Cortex of kidney (tissue), 1 donor: Measurements from ENCODE around the gene CLNS1A.
"Not testable (repeated sequence)": the region's sequence is repeated elsewhere in the genome, so short reads cannot be mapped to it uniquely, and the experiment has no call there.

Source experiments
- DNase-seq: peaks from one replicate; lab custom pipeline; 2025; lab: John Stamatoyannopoulos, UW

Gene CLNS1A, protein sequence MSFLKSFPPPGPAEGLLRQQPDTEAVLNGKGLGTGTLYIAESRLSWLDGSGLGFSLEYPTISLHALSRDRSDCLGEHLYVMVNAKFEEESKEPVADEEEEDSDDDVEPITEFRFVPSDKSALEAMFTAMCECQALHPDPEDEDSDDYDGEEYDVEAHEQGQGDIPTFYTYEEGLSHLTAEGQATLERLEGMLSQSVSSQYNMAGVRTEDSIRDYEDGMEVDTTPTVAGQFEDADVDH

GRCh38 chr11:77637345-77638165, at the start of gene CLNS1A:
Gene CLNS1A, minus strand, starts transcription at chr11:77637794. Its CDS starts 80 bp downstream, at chr11:77637714.
- DNase-seq = no peak

DNA sequence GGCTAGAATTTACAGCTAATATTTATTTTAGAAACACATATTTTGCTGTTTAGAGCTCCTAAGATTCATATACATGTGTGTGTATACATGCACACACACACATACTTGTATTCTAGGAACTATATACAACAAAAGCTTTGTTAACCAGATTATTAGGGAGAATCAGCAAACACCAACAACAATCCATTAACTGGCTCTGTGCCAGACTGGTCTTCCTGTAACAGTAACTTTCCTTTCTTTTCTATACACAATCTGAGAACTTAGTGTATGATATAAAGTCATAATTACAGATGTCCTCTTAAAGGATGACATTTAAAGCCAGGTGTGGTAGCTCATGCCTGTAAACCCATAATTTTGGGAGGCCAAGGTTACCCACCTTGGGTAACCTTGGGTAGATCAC, 49.5 kb upstream of the CLNS1A start:
- no peak for DNase-seq

- no peak for DNase-seq
Observed at GRCh38 chr11:77677138-77677537, 39.5 kb upstream of the CLNS1A start.

GRCh38 chr11:77672264-77672663, 34.7 kb upstream of the CLNS1A start:
- DNase-seq = no peak

GRCh38 chr11:77669848-77670511, 32.4 kb upstream of the CLNS1A start:
- no peak for DNase-seq

DNA sequence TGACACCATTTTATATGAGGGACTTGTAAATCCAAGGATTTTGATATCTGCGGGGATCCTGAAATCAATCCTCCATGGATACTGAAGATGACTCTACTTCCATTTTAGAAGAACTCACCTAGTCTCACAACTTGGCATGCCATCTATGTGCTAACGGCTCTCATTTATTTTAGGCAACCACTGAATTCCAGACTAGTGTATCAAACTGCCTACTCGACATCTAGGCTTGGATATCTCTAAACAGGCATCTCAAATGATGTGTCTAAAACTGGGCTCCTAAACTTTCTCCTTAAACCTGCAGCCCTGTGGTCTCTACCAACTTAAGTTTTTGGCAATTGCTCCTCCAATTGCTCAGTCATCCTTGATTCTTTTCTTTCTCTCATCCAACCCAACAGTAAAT, 31.2 kb upstream of the CLNS1A start:
- no peak for DNase-seq

DNA sequence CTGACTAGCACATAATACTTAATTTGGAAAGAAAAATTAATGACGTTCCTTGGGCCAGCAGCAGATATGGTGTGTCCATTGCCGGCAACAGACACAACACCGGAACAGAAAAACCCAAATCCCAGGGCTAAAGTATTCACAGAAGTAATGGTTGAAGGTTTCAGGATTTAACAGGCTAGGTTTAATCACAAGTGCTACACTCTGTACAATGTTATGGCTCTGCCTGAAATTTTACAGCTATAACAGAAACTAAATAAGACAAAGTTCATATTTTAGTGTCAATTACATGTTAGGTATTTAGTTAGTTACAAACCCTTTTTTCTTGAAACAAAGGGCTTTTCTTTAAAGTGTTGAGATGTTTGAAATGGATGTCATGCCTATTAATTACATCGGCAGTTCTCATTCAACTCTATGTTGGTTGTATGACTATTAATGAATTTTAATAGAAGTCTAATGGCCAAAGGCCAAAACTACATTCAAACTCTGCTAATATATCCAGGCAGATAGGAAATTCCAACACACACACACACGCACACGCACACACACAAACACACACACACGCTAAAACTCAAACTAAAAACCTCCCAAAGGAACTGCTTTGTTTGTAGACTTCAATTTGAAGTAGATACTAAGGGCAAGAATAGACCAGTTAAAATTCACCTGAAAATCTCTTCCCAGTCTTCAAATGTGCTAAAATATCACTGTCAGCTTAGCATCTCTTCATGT, 27.8 kb upstream of the CLNS1A start:
- DNase-seq = no peak

- DNase-seq = no peak
Observed at GRCh38 chr11:77661670-77662069, 24.1 kb upstream of the CLNS1A start.

GRCh38 chr11:77660947-77661346, 23.4 kb upstream of the CLNS1A start:
- DNase-seq = no peak

DNA sequence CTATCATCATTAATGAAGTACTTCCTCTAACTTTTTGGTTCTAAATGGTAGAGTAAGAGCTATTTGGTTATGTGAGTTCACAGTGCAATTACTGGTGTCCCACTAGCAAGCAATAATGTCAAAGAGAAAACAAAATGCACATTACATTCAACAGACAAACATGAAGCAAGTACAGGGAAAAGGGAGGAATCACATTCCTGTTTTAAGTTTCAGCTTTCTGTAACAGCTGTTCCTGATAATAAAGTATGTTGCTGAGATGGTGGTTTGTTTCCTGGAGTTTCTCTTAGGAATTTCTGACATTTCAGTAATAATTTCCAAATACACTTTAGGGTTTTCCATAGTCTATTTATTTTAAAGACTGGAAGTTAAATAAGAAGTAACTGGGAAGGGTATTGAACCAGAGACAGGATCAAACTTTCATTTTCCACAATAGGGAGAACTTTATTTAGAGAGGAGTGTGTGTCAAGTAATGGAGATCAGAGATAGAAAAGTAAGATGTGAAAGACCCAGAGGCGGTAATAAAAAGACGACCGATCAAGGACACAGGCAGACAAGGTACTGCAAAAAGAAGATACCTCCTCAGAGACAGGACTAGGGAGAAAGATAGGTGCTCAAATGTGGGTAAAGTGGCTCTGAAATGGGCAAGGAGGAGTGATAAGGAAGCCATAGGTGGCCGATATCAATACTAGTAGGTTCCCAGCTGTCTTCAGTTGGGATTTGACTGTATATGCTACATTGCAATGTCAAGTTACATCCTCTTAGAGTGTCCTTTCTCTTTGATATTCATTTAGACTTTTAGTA, 20.8 kb upstream of the CLNS1A start:
- no peak for DNase-seq

DNA sequence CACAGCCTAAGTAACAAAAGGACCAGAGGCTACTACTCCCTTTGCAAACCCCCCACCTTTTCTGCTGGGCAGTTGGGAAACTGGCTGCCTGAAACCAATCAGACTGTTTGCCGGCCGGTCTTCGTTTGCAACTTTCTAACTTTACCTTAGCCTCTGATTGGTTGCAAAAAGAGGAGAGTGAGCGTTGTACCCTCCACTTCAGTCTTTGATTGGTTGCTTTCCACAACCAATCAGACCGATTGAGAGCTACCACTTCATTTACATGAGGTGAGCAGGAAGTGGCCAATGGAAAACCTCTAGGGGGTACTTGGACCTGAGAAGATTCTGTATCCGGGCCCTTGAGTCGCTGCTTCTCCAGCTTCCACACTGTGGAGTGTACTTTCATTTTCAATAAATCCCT, 18.8 kb upstream of the CLNS1A start:
- no peak for DNase-seq

GRCh38 chr11:77654770-77655434, 17.3 kb upstream of the CLNS1A start:
- DNase-seq = no peak

GRCh38 chr11:77650123-77650522, 12.5 kb upstream of the CLNS1A start:
- DNase-seq = no peak

DNA sequence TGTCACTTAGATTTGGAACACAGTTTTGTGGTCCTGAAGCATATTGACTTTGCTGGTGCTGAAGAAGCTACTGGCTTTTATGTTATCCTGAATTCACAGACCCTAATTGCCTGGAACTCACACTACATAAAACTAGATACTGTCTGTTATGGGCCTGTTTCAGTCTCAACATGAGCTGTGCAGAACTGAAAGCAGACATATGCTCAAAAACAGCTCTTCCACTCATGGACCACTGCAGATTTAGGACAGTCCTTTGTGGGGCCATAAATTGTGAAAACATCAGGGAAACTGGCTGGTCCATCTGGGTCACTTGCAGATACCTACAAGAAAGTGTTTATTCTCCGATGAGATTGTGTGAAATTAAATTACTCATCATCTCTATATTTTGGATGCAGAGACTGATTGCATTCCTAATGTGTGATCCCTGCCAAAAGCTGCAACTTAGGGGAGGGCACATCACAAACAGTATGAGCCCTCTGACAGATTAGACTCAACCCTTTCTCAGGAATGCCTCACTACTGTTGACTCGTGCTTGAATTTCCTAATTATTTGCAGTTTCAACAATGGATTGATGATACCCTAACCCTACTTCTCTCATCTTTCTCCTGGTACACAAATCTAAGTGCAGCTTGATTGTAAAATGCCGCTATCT, 10.2 kb upstream of the CLNS1A start:
- DNase-seq = no peak

DNA sequence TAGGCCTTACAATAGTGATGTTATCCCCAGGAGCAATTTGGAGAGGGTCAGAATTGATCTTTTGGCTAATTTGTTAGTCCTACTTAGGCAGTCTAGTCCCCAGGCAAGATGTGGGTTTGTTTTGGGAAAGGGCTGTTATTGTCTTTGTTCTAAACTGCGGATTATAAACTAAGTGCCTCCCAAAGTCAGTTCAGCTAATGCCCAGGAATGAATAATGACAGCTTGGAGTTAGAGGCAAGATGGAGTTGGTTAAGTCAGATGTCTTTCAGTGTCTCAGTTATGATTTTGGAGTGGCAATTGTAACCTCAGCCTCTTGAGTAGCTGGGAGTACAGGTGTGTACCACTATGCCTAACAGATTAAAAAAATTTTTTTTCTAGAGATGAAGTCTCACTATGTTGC, 7.3 kb upstream of the CLNS1A start:
- no peak for DNase-seq

DNA sequence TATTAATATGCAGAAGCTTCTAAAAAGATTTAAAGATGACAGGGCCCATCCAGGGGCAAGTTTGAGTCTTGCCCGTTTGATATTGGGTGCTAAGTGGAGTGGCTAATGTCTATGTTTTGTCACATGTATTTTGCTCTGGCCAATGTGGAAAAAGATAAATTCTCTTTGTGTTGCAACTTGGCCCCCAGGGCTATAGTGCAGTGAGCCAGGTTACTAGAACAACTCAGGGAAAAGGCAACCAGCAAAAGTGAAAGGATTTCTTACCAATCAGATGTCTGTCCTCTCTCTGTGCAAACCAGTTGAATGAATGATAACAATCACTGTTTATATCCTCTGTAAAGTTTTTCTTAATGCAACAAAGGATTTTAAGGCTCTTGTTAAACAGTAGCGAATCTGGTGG, 4.6 kb upstream of the CLNS1A start:
- no peak for DNase-seq

GRCh38 chr11:77636731-77637344, 756 bp downstream of the CLNS1A start:
- DNase-seq = no peak

DNA sequence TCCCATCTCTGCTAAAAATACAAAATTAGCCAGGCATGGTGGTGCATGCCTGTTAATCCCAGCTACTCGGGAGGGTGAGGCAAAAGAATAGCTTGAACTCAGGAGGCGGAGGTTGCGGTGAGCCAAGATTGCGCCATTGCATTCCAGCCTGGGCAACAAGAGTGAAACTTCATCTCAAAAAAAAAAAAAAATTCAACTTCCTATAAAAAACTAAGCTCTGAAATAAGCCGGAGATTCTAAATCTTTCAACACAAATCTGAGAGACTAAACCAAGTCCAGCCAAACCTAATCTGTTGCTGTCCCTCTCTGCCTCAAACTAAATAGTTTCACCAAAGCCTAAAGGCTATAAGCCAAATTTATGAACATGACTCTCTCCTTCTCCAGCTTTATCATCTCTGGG, 3.7 kb downstream of the CLNS1A start:
- DNase-seq = not testable (repeated sequence)

DNA sequence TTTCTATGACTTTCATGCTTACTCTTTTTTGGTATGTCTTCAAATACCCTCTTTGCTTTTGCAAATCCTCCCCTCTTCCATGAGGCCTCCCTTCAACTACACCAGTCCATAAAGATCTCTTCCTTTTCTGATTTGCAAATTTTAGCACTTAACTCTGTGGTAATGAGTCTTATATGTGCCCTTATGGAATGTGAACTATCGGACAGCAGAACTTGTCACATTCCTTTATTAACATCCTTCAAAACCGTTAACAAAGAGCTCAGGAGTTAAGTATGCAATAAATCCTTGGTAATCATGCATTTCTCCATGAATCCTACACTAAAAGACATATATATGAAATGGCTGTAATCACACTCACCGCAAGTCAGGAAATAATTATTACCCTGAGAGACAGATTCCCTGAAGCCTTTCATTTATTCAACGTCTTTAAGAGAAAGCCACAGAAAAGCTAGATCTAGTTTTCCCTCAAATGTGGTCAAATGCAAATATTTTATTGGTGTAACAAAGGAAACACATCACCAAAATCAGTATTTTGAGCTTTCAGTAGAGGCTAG, 7.4 kb downstream of the CLNS1A start:
- no peak for DNase-seq
